HG03097 (cell line): Measurements from ENCODE around the gene CACNA1B.

Source experiments
- ATAC-seq: cut with Tn5 transposase; IDR thresholded peaks from one replicate; pipeline ENCODE4 v1.9.1; 2021; ENCODE audit not compliant: unreplicated experiment, low FRiP score

CACNA1B gene

GRCh38 chr9:137959641-137960411, 82.2 kb downstream of the CACNA1B start:
- no peak for ATAC-seq

GRCh38 chr9:137960496-137960895, 82.9 kb downstream of the CACNA1B start:
- ATAC-seq: no peak

GRCh38 chr9:137963525-137963924, 85.9 kb downstream of the CACNA1B start:
- ATAC-seq: no peak

GRCh38 chr9:137965177-137965795, 87.7 kb downstream of the CACNA1B start:
- no peak for ATAC-seq

GRCh38 chr9:137967280-137967953, 89.8 kb downstream of the CACNA1B start:
- no peak for ATAC-seq

- ATAC-seq: no peak
Measured at GRCh38 chr9:137968235-137968634, 90.7 kb downstream of the CACNA1B start.

- ATAC-seq: no peak
Measured at GRCh38 chr9:137969008-137969407, 91.4 kb downstream of the CACNA1B start.

- ATAC-seq: no peak
Measured at GRCh38 chr9:137969685-137970084, 92.1 kb downstream of the CACNA1B start.

GRCh38 chr9:137970098-137970497, 92.5 kb downstream of the CACNA1B start:
- ATAC-seq: no peak

- no peak for ATAC-seq
Measured at GRCh38 chr9:137970686-137971476, 93.3 kb downstream of the CACNA1B start.

GRCh38 chr9:137971477-137972138, 94.0 kb downstream of the CACNA1B start:
- no peak for ATAC-seq

GRCh38 chr9:137972355-137972987, 94.9 kb downstream of the CACNA1B start:
- no peak for ATAC-seq

GRCh38 chr9:137972988-137973470, 95.4 kb downstream of the CACNA1B start:
- ATAC-seq: no peak

- ATAC-seq: no peak
Measured at GRCh38 chr9:137973829-137974416, 96.3 kb downstream of the CACNA1B start.

GRCh38 chr9:137974746-137975526, 97.4 kb downstream of the CACNA1B start:
- no peak for ATAC-seq

GRCh38 chr9:137975527-137975913, 97.9 kb downstream of the CACNA1B start:
- no peak for ATAC-seq

GRCh38 chr9:137975936-137976565, 98.5 kb downstream of the CACNA1B start:
- ATAC-seq: no peak

- ATAC-seq: no peak
Measured at GRCh38 chr9:137977571-137978261, 100.1 kb downstream of the CACNA1B start.
